Nephron progenitor cell (in vitro differentiated cells): ENCODE results near the gene KIF26A.

Experiments
- DNase-seq: peaks from one replicate; pipeline ENCODE4 v3.0.0; 2021
- H3K27ac Mint-ChIP-seq: 2 replicates; pipeline ENCODE4 v1.8.0; 2021; ENCODE audit warnings: mild to moderate bottlenecking, moderate library complexity, mixed read lengths
- H3K27me3 Mint-ChIP-seq: 2 replicates; pipeline ENCODE4 v1.8.0; 2021; ENCODE audit warnings: mild to moderate bottlenecking, low read depth, mixed read lengths; ENCODE audit not compliant: poor library complexity
- H3K36me3 Mint-ChIP-seq: 2 replicates; pipeline ENCODE4 v1.8.0; 2021; ENCODE audit warnings: low read depth, mixed read lengths
- H3K4me1 Mint-ChIP-seq: 2 replicates; pipeline ENCODE4 v1.8.0; 2021; ENCODE audit warnings: mixed read lengths
- H3K4me3 Mint-ChIP-seq: 2 replicates; pipeline ENCODE4 v1.8.0; 2021; ENCODE audit warnings: mild to moderate bottlenecking, moderate library complexity, mixed read lengths
- H3K9me3 Mint-ChIP-seq: 2 replicates; pipeline ENCODE4 v1.8.0; 2021; ENCODE audit warnings: mild to moderate bottlenecking, moderate library complexity, mixed read lengths
- CTCF ChIP-seq: fragments of 200-600 bp; sonication (generic); IDR thresholded peaks from 2 replicates; pipeline ENCODE4 v1.5.0; 2021; ENCODE audit warnings: antibody characterized with exemption

Gene KIF26A

GRCh38 chr14:104143521-104144452 is 5.4 kb downstream of the KIF26A start:
- no peak overlapping the region for H3K4me3 Mint-ChIP-seq
- DNase-seq, result peak; percentile 2
- no peak overlapping the region for H3K27ac Mint-ChIP-seq
- no peaks in the 10 kb centered on the region for H3K9me3 Mint-ChIP-seq
- no peaks in the 10 kb centered on the region for H3K36me3 Mint-ChIP-seq
- peaks cover 35% of the 10 kb centered on the region for H3K4me1 Mint-ChIP-seq
- peaks cover 38% of the 10 kb centered on the region for H3K27me3 Mint-ChIP-seq
- TF ChIP-seq CTCF, result no peak

- no peak for TF ChIP-seq CTCF
- Mint-ChIP-seq H3K27me3 (peaks cover 34% of the 10 kb centered on the region), H3K27ac (no peak overlapping the region), H3K36me3 (no peaks in the 10 kb centered on the region), H3K9me3 (no peaks in the 10 kb centered on the region), H3K4me1 (peaks cover 38% of the 10 kb centered on the region), H3K4me3 (no peak overlapping the region)
- DNase-seq, result no peak
These were observed 6.0 kb downstream of the KIF26A start for GRCh38 chr14:104144453-104144790.

GRCh38 chr14:104144911-104145825 is 6.8 kb downstream of the KIF26A start:
- H3K4me3 Mint-ChIP-seq, result peak overlapping the region; percentile 8
- peaks cover 38% of the 10 kb centered on the region for H3K4me1 Mint-ChIP-seq
- H3K9me3 Mint-ChIP-seq, result no peaks in the 10 kb centered on the region
- peaks cover 26% of the 10 kb centered on the region for H3K27me3 Mint-ChIP-seq
- peak; percentile 7 for DNase-seq
- H3K27ac Mint-ChIP-seq, result peak overlapping the region; percentile 64
- H3K36me3 Mint-ChIP-seq, result no peaks in the 10 kb centered on the region
- no peak for TF ChIP-seq CTCF

- peak; percentile 2 for DNase-seq
- Mint-ChIP-seq H3K27me3 (peaks cover 18% of the 10 kb centered on the region), H3K4me3 (peak overlapping the region; percentile 8), H3K9me3 (no peaks in the 10 kb centered on the region), H3K27ac (peak overlapping the region; percentile 64), H3K4me1 (peaks cover 43% of the 10 kb centered on the region), H3K36me3 (no peaks in the 10 kb centered on the region)
- TF ChIP-seq CTCF, result no peak
These were observed 7.6 kb downstream of the KIF26A start for GRCh38 chr14:104145826-104146601.

- H3K4me1 Mint-ChIP-seq, result peaks cover 51% of the 10 kb centered on the region
- H3K27ac Mint-ChIP-seq, result no peak overlapping the region
- H3K4me3 Mint-ChIP-seq, result no peak overlapping the region
- no peaks in the 10 kb centered on the region for H3K36me3 Mint-ChIP-seq
- DNase-seq, result peak; percentile 5
- TF ChIP-seq CTCF, result no peak
- peaks cover 15% of the 10 kb centered on the region for H3K27me3 Mint-ChIP-seq
- H3K9me3 Mint-ChIP-seq, result no peaks in the 10 kb centered on the region
These were observed 8.4 kb downstream of the KIF26A start for GRCh38 chr14:104146651-104147345.
